ENCODE results near the gene GEN1.
"Not testable (repeated sequence)": the region's sequence is repeated elsewhere in the genome, so short reads cannot be mapped to it uniquely, and the experiment has no call there.

Gene GEN1

DNA sequence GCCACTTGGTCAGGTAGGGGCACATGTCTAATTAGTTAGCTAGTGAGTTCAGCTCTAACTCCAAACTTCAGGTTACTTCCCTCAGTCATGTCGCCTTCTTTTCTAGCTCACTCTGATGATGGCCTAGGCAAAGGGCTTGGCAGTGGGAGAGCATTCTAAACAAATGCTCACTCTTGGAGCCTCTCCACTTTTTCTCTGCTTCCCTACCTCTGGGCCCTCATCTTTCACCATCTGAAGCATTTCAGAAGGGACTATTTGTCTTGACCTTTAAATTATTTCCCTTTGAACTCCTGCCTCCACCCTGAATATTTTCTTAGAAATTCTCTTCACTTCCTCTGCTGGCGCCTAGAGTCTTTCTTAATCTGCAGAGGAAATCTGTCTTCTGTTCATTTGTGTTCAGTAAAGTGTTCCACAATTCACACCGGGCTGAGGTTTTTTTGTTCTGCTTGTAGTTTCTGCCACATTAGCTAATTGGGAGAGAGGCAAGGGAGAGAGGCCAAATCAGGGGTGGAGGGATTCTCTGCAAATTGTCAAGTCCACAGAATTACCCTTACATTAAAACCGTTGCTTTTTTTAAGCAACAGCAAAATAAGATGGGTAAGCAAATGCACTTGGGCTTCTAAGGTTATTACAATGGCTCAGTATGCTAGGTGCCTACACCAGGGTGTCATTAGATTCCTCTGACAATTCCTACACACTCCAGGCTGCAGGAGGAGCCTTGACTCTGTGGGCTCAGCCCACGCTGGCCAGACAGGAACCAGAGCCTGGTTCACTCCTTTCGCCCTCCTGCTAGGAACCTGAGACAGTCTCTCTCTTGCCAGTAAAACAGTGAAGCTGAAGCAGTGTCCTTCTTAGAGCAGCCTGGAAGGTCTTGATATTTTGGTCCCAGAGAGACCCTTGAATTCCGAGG is 67.9 kb downstream of the GEN1 start:
- no peak overlapping the region for H3K4me3 ChIP-seq (replicated peaks; ENCODE audit: low read depth, low read length)
- TF ChIP-seq, protein P1, sequence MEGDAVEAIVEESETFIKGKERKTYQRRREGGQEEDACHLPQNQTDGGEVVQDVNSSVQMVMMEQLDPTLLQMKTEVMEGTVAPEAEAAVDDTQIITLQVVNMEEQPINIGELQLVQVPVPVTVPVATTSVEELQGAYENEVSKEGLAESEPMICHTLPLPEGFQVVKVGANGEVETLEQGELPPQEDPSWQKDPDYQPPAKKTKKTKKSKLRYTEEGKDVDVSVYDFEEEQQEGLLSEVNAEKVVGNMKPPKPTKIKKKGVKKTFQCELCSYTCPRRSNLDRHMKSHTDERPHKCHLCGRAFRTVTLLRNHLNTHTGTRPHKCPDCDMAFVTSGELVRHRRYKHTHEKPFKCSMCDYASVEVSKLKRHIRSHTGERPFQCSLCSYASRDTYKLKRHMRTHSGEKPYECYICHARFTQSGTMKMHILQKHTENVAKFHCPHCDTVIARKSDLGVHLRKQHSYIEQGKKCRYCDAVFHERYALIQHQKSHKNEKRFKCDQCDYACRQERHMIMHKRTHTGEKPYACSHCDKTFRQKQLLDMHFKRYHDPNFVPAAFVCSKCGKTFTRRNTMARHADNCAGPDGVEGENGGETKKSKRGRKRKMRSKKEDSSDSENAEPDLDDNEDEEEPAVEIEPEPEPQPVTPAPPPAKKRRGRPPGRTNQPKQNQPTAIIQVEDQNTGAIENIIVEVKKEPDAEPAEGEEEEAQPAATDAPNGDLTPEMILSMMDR (IDR thresholded peaks at IDR 0.05; ENCODE audit: low read length, missing control alignments) = no peak
- no peak for DNase-seq (ENCODE audit: low read depth)

DNA sequence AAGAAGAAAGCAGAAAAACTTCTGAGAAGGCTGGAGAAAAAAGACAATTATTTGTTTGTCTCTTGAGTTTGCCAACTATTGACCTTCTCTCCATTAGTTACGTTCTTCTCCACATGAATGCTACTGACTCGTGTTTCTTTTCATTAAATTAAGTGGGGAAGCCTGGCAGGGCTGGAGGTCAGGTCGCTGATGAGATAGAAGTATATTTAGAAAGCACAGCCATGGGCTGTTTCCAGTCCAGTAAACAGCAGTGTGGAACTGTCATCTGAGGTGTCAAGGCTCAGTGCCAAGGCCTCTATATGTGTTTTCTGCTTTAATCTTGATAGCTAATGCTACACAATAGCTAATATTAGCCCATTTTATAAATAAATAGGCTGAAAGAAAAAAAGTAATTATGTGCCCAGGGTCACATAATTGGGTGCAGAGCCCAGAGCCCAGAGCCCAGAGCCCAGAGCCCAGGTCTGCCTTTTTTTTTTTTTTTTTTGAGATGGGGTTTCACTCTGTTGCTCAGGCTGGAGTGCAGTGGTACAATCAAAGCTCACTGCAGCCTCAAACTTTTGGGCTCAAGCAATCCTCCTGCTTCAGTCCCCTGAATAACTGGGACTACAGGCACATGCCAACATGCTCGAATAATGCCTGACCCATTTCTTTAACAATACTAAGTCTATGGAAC is 68.6 kb downstream of the GEN1 start:
- TF ChIP-seq, protein P1 (IDR thresholded peaks at IDR 0.05; ENCODE audit: low read length, missing control alignments) = no peak
- DNase-seq (ENCODE audit: low read depth) = no peak
- H3K4me3 ChIP-seq (replicated peaks; ENCODE audit: low read depth, low read length) = no peak overlapping the region

DNA sequence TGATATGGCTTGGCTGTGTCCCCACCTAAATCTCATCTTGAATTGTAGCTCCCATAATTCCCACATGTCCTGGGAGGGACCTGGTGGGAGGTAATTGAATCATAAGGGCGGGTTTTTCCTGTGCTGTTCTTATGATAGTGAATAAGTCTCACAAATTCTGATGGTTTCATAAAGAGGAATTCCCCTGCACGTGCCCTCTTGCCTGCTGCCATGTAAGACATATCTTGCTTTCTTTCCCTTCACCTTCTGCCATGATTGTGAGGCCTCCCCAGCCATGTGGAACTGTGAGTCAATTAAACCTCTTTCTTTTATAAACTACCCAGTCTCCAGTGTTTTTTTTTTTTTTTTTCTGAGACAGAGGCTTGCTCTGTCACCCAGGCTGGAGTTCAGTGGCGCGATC is 69.7 kb downstream of the GEN1 start:
- peak; percentile 28 for DNase-seq (ENCODE audit: low read depth)

DNA sequence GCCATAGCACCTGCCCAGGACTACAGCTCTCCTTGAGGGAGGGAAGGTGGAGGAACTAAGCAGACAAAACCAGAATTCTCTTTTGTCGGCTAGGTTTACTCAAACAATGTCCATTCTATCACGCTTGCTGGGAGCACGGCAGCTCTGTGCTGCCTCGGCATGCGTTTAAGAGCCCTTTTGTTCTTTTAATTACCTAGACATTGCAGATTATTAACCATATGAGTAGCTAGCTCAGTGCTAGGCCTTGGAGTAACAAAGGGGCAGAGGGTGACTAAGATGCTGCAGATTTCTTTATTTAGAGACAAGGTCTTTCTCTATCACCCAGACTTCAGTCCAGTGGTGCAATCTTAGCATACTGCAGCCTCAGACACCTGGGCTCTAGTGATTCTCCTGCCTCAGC is 73.4 kb downstream of the GEN1 start:
- TF ChIP-seq, protein P1 (IDR thresholded peaks at IDR 0.05; ENCODE audit: low read length, missing control alignments) = no peak
- H3K4me3 ChIP-seq (replicated peaks; ENCODE audit: low read depth, low read length) = no peak overlapping the region
- DNase-seq (ENCODE audit: low read depth) = no peak

More for the DNA sequence above, 69.7 kb downstream of the GEN1 start:
- not testable (repeated sequence) for H3K4me3 ChIP-seq (replicated peaks; ENCODE audit: low read depth, low read length)

DNA sequence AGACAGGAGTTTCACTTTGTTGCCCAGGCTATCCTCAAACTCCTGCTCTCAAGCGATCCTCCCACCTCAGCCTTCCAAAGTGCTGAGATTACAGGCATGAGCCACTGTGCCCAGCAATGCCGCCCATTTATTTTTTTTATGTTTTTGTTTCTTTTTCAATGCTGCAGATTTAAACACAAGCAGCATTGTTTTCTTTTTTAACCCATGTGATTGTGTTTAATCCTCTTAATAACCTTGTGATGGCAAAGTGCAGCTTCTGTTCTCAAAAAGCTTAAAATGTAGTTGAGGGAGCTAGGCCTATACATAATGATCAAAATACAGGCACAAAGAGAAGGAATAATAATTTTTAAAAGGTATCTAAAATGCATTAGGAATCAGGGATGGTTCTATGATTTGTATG is 73.8 kb downstream of the GEN1 start:
- TF ChIP-seq, protein P1 (IDR thresholded peaks at IDR 0.05; ENCODE audit: low read length, missing control alignments) = no peak
- H3K4me3 ChIP-seq (replicated peaks; ENCODE audit: low read depth, low read length) = no peak overlapping the region
- DNase-seq (ENCODE audit: low read depth) = no peak

DNA sequence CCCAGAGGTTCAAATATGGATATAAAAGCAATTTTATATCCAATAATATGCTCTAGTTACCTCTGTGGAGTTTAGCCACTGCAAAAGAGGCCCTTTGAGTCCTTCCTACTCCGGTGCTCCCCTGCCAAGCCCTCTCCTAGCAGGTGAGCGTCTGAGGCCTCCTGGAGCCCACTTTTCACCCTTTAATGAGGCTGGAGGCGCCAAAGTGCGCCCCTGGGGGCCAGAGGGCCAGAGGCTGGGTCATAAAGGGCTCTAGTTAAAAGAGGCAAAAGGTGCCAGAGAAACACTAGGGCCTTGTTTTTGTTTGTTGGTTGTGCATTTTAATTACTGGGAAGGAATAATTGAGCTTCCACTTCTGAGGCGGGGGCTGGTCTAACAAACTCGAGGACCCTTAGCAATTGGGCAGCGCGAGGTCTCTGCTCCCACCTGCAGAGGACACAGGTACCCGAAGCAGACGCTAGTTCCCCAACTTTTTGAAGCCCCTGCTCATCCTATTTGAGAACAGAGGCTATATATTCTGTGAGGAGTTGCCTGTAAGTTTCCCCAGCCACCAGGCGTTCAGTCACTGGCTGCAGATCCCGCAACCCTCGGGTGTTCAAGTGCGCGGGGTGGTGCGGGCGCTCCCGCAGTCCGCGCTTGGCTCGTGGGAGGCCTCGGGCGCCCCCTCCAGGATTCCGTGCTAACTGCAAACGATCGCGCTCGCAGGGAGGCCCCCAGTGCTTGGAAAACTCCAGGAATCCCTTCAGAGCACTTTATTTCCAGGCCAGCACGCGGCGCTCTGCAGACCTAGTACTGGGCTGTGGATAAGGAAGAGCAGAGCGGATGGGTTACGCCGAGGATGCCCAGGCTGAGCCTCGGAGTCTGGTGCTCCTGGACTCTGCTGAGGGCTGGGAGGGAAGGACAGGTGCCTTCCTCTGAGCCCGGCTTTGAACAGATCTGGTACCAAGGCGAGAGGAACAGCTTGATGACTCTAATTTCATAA is 76.4 kb downstream of the GEN1 start:
- peak overlapping the region; percentile 32 for H3K4me3 ChIP-seq (replicated peaks; ENCODE audit: low read depth, low read length)
- DNase-seq (ENCODE audit: low read depth) = peak; percentile 79
- TF ChIP-seq, protein P1 (IDR thresholded peaks at IDR 0.05; ENCODE audit: low read length, missing control alignments) = peak; percentile 90

Measured in fibroblast of pulmonary artery (primary cell).